Measurements from ENCODE around the gene ABLIM2.

- TF ChIP-seq CTCF (IDR thresholded peaks at IDR 0.05): peak in 1 of 7 experiments; percentile 6
- TF ChIP-seq POLR2A (IDR thresholded peaks at IDR 0.05): no peak
Observed at GRCh38 chr4:8050555-8051206, 107.9 kb downstream of the ABLIM2 start.

Measured in body of pancreas (tissue), 4 donors.